Fibroblast of villous mesenchyme (primary cell): ENCODE results near the gene DNM1. TPM values are rescaled to one million over a fixed set of nuclear protein-coding genes. Genes with fewer than 3 reads are reported as not detected.
"Not testable (repeated sequence)": the region's sequence is repeated elsewhere in the genome, so short reads cannot be mapped to it uniquely, and the experiment has no call there.

Experiments
- DNase-seq: peaks from one replicate; pipeline ENCODE4 v3.0.0-alpha.2; 2010; ENCODE audit warnings: low read depth
- H3K4me3 ChIP-seq: 2 replicates; pipeline ENCODE4 v1.5.1; 2011; ENCODE audit warnings: low read depth, mild to moderate bottlenecking, low read length
- CTCF ChIP-seq: IDR thresholded peaks from 2 replicates; pipeline ENCODE4 v1.5.1; 2012; ENCODE audit warnings: low read depth, mild to moderate bottlenecking, low read length; ENCODE audit not compliant: insufficient read depth
- total RNA-seq: library from RNA; depleted of rRNA; stranded (reverse); fragments of >200 nt; gene quantifications from 2 replicates; pipeline ENCODE4 v1.2.3, GENCODE V29; 2012

DNM1 gene
- total RNA-seq, 1 donor, result 15.5 TPM

- no peak overlapping the region for H3K4me3 ChIP-seq
- no peak for DNase-seq
- TF ChIP-seq CTCF, result no peak
These were observed 24.3 kb upstream of the DNM1 start for GRCh38 chr9:128178806-128179431.

- TF ChIP-seq CTCF, result no peak
- no peak overlapping the region for H3K4me3 ChIP-seq
- DNase-seq, result no peak
These were observed 23.2 kb upstream of the DNM1 start for GRCh38 chr9:128180001-128180400.

- TF ChIP-seq CTCF, result no peak
- no peak for DNase-seq
- no peak overlapping the region for H3K4me3 ChIP-seq
These were observed 22.7 kb upstream of the DNM1 start for GRCh38 chr9:128180447-128180846.

- not testable (repeated sequence) for H3K4me3 ChIP-seq
- peak; percentile 52 for TF ChIP-seq CTCF
- peak; percentile 46 for DNase-seq
These were observed 21.7 kb upstream of the DNM1 start for GRCh38 chr9:128181480-128181879.

- TF ChIP-seq CTCF, result no peak
- no peak for DNase-seq
- H3K4me3 ChIP-seq, result no peak overlapping the region
These were observed 20.1 kb upstream of the DNM1 start for GRCh38 chr9:128182893-128183588.

- TF ChIP-seq CTCF, result no peak
- no peak for DNase-seq
- no peak overlapping the region for H3K4me3 ChIP-seq
These were observed 16.9 kb upstream of the DNM1 start for GRCh38 chr9:128185979-128186965.
